Left colon (tissue), 2 donors: ENCODE measurements around the gene DPP10. TPM values are rescaled to one million over a fixed set of nuclear protein-coding genes. Genes with fewer than 3 reads are reported as not detected.
A peak's percentile ranks its signal among the peaks of the same experiment; 100 is the strongest.

Experiments
- ATAC-seq: fragments of 200-7000 bp; cut with Tn5 transposase; one replicate; pipeline ENCODE4 v1.9.1; 2020; ENCODE audit warnings: mild to moderate bottlenecking, moderate library complexity
- DNase-seq, 2 donors: peaks; one replicate each; pipeline ENCODE4 v3.0.0-alpha.2; 2020
- intact Hi-C, 2 donors: fragments of 100-400 bp; cut with DNase I in 1 of 2; cut with micrococcal nuclease in 1 of 2; formaldehyde crosslinking; loops; one replicate each; pipeline versions ENCODE4 v1.11.2 to v1.14.0; 2022; cut with DNase I, micrococcal nuclease
- total RNA-seq, 2 donors: library from RNA; stranded (reverse); fragmentation: NEBNext Ultra II Directional; extraction: Animal tissue kit (Norgen Biotek cat#: 25700); gene quantifications; one replicate each; pipeline ENCODE4 v1.2.1, GENCODE V29; 2021
- donor health status: DM: no; HTN: no; CAD: no.
- donor health status: DM: yes; HTN: yes; CAD: no.

DPP10 gene
- total RNA-seq, 2 donors from 2014 or later: 6.1 to 11.2 TPM

DNA sequence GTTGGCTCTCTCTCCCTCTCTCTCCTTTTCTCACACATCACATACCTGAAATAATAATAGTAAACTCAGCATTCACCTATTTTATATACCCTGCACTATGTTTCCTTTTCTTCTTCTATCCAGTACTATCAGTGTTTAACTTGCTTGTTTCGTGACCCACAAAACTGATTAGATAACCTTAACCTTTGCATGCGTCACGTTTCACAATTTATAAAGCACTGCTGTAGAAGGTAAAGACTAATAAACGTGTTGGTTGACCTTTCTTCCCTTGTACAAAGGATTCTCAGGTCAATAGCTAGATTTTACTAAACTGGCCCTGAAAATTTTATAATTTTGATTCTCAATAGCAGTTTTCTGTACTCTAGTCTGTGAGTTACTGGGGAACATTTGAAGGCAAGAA, 791.7 kb downstream of the DPP10 start:
- DNase-seq (no peak), ATAC-seq (no peak)
- intact Hi-C loops: no loop called here

GRCh38 chr2:115234737-115235136, 792.3 kb downstream of the DPP10 start:
- ATAC-seq (no peak), DNase-seq (no peak)
- intact Hi-C loops: no loop called here

GRCh38 chr2:115248066-115248465, 805.6 kb downstream of the DPP10 start:
- no peak for ATAC-seq
- DNase-seq: no peak
- intact Hi-C loops: no loop called here

DNA sequence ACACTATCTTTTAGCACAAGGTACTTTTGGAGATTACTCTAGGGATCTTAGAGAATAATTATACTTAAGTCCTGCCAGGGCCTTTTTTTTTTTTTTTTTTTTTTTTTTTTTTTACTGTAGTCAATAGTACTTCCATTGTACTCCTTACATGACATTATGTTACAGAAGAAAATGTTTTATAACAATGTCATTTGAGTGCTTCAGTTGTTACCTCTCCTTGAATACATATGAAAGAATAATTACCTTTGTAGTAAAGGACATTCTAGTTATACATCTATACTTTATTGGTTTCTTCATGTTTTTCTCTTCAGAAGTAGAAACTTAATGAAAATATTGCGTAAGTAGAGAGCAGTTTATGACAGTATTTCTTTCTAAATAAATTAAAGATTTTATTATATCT, 834.9 kb downstream of the DPP10 start:
- DNase-seq (no peak), ATAC-seq (peak; percentile 66)
- intact Hi-C loops: no loop called here

DNA sequence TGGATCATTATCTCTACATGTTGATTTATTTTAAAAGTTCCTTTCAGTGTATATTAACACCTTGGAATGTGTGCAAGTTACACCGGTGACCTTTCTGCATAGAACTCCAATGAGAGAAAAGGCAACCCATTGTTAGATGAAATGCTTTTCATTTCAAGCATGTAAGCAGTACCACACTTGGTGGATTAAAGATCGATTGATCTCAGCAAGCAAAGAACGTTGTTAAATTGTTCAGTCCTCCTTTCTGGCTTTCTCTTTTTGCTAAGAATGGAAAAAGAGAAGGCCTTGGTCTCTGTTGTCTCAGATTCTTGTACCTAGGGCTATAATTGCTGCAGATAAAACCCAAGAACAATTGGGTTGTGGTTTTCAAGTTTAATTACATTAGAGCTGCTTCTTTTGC, 843.0 kb downstream of the DPP10 start:
- no peak for DNase-seq
- ATAC-seq: no peak
- intact Hi-C loops: no loop called here

DNA sequence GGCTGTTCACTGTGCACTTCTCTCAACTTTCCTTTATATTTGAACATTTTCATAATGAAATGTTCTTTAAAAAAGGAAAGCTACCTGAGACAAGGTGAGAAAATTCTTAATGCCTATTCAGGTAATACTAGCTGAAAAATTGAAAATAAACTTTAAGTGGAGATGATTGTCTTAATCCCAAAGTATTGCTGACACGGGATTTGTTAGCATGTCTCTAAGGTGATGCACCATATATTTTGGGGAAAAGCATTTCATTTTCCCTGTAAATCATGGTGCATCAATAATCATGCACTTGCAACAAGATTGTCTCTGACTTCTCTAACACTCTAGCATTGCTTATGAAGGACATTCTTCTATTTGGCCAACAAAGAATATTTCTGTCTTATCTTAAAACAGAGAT, 848.0 kb downstream of the DPP10 start:
- DNase-seq (no peak), ATAC-seq (no peak)
- intact Hi-C loops: no loop called here

DNA sequence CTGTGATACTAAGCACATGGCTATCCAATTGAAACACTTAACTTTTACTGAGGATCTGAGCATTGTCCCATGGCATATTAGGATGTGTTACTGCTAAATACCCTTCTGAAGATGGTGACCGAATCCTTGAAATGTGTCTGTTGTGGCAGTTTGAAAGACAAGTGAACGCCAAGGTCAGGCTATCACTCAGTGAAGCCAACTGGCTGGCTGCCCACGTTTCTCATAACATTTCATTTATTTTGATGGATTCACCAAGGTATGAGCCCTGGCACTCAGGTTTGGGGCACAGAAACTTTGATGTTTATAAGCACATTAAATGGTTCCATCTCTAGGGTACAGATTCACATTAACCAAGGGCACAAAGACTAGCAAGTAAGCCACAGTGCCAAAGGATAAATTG, 850.3 kb downstream of the DPP10 start:
- ATAC-seq: no peak
- DNase-seq: no peak
- intact Hi-C loops: no loop called here

GRCh38 chr2:115294999-115295398, 852.6 kb downstream of the DPP10 start:
- DNase-seq: no peak
- intact Hi-C loops: no loop called here
- ATAC-seq: no peak

GRCh38 chr2:115297056-115297455, 854.6 kb downstream of the DPP10 start:
- ATAC-seq (no peak), DNase-seq (no peak)
- intact Hi-C loops: no loop called here

GRCh38 chr2:115299199-115299598, 856.8 kb downstream of the DPP10 start:
- intact Hi-C loops: no loop called here
- DNase-seq (no peak), ATAC-seq (no peak)

DNA sequence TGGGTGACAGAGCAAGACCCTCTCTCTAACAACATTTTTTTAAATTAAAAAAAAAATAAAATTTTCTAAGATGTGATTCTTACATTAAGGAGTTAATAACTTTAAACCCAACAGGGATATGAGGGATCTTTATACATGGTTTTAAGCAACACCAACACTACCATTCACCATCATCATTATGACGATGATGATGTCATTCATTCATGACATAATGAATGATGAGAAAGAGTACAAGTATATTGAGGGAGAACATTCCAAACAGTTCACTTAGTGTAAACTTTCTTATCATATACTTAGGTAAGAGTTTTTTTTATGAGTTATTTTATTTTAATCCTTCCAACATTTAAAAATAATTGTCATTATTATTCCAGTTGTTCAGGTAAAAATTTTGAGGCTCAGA, 863.3 kb downstream of the DPP10 start:
- no peak for DNase-seq
- intact Hi-C loops: no loop called here
- ATAC-seq: no peak

- DNase-seq (no peak), ATAC-seq (no peak)
- intact Hi-C loops: no loop called here
These were observed 871.7 kb downstream of the DPP10 start for GRCh38 chr2:115314119-115314518.

- no peak for ATAC-seq
These were observed 884.6 kb downstream of the DPP10 start for GRCh38 chr2:115327061-115327460.

DNA sequence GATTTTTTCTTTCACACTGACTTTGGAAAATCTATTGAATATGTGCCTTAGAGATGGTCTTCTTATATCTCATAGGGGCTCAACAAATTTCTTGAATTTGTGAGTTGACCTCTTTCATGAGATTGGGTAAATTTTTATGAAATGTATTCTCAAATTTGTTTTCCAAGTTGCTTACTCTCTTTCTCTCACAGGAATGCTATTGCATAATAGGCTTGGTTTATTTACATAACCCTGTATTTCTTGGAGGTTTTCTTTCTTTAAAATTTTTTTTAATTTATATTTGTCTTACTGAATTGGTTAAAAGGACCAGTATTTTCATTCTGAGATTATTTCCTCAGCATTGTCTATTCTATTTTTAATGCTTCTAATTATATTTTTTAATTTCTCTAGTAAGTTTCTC, 917.1 kb downstream of the DPP10 start:
- intact Hi-C loops: no loop called here
- DNase-seq: no peak
- no peak for ATAC-seq

More at GRCh38 chr2:115327061-115327460, 884.6 kb downstream of the DPP10 start:
- intact Hi-C loops: no loop called here
- no peak for DNase-seq

- intact Hi-C loops: no loop called here
These were observed 921.7 kb downstream of the DPP10 start for GRCh38 chr2:115364093-115364492.

DNA sequence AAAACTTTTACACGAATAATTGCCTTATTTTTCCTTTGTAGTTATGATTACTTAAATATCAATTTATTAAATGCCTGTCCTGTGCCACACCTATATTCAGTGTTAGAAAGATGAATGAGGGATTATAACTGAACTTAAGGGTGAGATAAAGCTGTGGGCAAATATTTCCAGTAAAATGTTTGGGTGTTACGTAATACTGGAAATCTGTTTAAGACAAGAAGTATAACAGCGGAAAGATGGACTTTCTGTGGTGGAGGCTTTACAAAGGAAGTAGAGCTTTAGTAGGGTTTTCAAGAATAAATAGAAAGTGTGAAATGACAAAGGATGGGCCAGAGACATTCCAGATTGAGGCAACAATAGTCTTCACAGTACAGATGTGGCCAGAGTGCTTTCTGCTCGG, 927.0 kb downstream of the DPP10 start:
- ATAC-seq (no peak), DNase-seq (no peak)
- intact Hi-C loops: no loop called here

More at GRCh38 chr2:115364093-115364492, 921.7 kb downstream of the DPP10 start:
- ATAC-seq (no peak), DNase-seq (no peak)

DNA sequence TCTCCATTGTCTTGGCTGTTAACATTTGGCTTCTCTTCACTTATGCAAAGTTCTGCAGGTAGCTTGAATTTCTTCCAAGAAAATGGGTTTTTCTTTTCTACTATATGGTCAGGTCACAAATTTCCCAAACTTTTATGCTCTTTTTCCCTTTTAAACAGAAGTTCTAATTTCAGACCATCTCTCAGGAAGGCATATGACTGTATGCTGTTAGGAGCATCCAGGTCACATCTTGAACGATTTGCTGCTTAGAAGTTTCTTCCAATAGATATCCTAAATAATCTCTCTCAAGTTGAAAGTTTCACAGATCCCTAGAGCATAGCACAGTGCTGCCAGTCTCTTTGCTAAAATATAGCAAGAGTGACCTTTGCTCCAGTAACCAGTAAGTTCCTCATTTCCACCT, 932.5 kb downstream of the DPP10 start:
- DNase-seq: no peak
- ATAC-seq: no peak
- intact Hi-C loops: no loop called here

GRCh38 chr2:115384399-115384798, 942.0 kb downstream of the DPP10 start:
- no peak for DNase-seq
- ATAC-seq: no peak
- intact Hi-C loops: no loop called here

GRCh38 chr2:115386465-115386864, 944.0 kb downstream of the DPP10 start:
- no peak for ATAC-seq
- intact Hi-C loops: no loop called here
- DNase-seq: no peak

DNA sequence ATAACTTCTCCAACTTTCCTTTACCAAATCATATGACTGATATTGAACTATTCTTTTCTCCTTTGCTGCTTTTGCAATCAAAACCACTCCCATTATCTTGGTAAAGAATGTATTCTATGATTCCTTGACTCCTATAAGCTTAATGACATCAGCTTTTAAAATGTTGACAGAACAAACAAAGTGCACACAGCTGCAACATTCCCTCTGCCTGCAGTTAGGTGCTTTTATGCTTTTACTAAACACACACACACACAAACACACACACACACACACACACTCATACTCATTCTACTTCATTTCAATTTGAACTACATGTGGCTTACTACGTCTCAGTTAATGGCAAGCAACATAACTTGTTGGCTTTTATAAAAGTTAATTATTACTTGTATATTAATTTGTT, 946.6 kb downstream of the DPP10 start:
- DNase-seq (no peak), ATAC-seq (peak; percentile 93)

DNA sequence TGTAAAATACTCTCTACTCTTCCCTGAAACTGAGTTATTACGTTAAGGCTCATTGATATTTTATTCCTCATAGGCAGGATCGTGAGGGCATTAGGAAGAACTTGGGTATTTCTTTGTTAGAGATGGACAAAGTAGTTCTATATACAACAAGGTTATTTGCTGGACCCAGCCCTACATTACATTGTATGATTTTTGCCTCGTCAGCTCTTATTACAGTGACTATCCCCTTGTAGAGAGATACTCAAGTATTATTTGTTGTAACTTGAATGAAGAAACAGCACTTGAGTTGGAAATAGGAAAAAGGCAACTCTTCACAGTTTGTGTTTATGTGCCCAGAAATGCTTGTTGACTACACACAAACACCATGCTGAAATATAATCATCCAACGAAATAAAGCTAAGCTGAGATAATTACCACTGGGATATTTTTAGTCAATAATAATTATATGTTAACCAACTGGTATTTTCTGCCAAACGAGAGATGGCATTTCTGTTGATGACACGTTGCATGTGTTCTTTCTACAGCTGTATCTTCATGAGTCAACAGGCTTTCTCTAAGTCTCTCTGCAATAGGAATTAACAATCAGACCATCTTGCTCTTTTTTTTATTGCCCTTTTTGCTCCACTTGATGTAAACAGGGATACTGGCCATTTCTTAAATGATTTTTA, 947.6 kb downstream of the DPP10 start:
- no peak for ATAC-seq

More for the DNA sequence above, 946.6 kb downstream of the DPP10 start:
- intact Hi-C loops: no loop called here

More for the DNA sequence above, 947.6 kb downstream of the DPP10 start:
- intact Hi-C loops: no loop called here
- DNase-seq: no peak
